Stimulated activated CD4-positive, alpha-beta T cell treated with anti-CD3 and anti-CD28 coated beads, Interleukin-2, amount 100 ng/mL, for 24 hours (primary cell): ENCODE measurements around the gene TSSK2.

Experiments
- DNase-seq, 2 donors: peaks; one replicate each; pipeline ENCODE4 v3.0.0-alpha.2; 2020

TSSK2 gene

DNA sequence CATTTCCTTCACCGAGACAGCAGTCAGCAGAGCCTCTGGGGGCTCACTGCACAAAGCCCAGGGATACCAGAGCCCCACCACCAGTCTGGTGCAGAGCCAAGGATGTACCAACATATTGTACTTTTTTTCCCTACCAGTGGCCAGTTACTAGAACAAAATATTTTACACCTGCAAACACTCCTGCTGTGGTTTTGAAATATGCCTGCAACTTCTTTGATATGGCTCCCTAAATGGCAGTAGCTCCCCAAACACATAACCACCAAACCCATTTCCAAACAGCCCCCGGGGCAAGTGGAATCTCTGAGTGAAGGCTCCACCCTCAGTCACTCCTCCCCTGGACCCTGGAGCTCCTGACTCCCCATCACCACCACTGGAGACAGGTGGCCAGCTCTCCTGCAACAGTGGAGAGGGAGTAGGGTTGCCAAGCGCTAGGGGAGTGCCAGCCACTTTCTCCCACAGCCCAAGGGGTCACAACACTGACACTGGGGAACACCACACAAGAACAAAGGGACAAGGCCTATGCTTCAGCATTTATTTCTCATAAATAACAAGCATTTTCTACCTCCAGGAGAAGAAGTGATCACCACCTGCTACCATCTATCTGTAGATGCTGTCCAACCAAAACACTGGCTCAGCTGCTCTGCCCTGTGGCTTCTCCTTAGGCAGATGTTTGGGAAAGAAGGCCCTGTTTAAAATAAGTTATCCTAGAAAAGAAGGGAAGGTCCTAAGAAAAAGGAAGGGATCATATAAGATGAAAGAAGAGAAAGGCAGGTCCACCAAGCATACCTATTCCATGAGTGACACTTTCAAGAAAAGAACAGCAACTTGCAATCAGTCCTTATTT is 24.0 kb upstream of the TSSK2 start:
- no peak for DNase-seq

DNA sequence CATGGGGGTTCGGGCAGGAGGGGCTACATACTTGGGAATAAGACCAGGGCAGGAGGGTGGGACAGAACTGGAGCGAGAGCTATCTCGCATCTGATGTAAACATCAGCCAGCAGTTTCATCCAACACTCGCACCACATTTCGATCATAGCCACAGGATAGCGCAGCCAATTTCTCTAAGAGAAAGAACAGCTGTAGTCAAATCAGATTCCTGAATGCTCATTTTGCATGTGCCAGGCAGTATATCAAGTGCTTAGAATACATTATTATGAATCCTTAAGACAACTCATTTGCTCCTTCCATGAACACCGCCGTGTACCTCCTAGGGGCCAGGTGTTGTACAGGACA is 23.4 kb upstream of the TSSK2 start:
- no peak for DNase-seq

DNA sequence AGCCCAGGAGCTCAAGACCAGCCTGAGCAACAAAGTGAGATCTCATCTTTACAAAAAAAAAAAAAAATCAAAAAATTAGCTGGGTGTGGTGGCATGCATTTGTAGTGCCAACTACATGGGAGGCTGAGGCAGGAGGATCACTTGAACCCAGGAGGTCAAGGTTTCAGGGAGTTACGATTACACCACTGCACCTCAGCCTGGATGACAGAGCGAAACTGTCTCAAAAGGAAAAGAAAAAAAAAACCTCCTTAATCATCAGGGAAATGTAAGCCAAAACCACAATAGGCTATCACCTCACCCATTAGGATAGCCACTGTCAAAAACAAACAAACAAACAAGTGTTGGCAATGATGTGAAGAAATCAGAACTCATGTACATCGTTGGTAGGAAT is 22.3 kb upstream of the TSSK2 start:
- no peak for DNase-seq

DNA sequence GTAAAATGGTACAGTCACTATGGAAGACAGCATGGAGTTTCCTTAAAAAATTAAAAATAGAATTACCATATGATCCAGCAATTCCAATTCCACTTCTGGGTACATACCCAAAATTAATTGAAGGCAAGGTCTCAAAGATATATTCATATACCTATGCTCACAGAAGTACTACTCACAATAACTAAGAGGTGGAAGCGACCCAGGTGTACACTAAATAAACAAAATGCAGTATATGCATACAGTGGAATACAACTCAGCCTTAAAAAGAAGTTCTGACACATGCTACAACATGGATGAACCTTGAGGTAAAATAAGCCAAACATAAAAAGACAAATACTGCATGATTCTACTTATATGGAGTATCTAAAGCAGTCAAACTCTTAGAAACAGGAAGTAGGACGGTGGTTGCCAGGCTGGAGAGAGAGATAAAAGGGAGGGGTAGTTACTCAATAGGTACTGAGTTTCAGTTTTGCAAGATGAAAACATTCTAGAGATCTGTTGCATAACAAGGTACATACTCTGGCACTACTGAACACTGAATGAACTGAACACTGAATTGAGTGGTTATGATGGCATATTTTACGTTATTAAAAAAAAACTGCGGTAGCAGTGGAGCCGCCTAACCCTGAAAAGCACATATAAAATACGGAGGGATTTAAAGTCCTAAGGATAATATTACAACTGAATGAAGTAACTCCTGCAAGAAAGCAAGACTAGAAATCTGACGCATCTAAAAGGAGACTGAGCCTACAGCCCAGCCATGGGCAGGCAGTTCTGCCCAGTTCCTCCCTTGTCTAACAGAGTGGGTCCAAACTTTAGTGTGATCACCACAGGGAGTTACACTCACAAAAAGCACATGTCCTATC is 21.7 kb upstream of the TSSK2 start:
- DNase-seq = peak; percentile 29 to 42

DNA sequence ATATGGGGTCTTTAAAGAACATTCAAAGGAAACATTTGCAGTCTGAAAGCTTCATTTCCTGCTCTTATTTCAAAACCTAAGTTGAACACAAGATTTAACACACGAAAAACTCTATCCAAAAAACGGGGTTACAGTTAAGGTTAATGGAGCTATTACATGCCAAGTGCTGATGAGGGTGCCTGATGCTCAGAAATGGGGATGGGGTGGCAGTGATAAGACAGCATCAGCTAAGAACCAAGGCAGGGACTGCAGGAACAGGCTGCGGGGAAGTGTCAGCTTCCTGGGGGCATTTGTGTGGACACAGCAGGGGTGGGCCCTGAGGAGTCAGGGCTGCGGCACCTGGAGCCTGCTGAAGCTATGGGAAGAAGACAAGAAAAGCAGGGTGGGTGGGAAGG is 21.0 kb upstream of the TSSK2 start:
- no peak for DNase-seq

DNA sequence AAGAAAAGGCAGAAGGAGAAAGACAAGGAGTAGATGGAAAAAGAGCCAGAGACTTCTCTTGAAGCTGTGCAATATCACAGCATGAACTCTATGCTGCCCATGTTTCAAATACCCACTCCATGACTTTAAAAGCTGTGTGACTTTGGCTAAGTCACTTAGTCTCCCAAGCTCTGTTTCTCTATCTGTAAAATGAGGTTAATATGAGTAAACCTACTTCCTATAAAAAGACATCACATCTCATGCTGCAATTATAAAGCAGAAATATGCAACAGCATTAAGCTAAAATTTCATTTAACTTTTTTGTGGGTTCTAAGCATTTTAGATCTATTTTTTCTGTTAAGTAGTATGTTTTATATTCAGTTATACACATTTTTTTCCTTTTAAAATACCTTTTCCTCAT is 20.5 kb upstream of the TSSK2 start:
- DNase-seq = no peak

DNA sequence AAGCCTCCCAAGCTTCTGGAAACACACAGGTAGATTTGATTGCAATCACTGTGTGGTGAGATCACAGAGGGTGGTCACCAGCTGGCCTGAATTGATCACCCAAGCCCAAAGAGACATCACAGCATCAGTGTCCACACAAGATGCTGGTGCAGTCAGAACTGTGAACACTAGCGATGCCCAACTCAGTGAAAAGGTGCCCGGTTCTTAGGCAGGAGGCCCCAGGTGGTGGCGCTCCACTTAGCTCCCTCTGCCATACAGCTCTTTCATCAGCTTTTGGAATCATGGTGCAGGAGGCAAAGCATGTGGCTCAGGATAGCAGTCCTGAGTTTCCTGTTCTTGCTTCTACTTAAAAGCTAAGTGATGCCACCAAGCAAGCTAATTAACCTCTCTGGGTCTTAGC is 20.0 kb upstream of the TSSK2 start:
- DNase-seq = no peak

DNA sequence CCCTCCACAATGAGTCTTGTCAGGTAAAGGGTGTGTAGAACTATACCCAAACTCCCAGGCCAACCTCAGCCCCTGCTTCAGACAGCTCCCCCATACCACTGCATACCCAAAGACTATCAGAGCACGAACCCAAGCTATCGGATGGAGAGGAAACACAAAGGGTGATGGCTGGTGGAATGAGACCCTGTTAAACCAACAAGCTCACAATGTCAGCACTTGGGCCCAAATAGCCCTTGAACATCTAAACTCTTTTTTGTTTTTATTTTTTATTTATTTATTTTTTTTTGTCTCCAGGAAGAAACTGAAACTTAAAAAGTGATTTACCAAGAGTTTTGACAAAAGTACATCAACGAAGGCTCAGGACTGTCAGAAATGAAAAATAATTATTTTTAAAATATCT is 19.5 kb upstream of the TSSK2 start:
- DNase-seq = no peak

DNA sequence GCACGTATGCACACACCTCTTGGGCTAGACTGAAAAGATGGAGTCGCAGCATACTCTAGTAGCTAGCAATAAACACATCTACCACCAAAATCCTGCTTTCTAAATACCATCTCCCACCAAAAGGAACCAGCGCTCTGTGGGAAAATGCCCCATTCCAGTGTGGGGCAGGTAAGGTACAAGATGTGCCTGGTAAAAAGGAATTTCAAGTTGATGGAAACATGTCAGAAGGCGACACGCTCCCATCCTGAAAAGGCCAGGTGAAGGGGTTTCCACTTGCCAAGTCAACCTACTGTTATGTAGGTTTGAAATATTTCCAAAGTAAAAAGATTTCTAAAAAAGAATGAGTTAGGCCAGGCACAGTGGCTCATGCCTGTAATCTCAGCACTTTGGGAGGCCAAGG is 17.7 kb upstream of the TSSK2 start:
- no peak for DNase-seq

DNA sequence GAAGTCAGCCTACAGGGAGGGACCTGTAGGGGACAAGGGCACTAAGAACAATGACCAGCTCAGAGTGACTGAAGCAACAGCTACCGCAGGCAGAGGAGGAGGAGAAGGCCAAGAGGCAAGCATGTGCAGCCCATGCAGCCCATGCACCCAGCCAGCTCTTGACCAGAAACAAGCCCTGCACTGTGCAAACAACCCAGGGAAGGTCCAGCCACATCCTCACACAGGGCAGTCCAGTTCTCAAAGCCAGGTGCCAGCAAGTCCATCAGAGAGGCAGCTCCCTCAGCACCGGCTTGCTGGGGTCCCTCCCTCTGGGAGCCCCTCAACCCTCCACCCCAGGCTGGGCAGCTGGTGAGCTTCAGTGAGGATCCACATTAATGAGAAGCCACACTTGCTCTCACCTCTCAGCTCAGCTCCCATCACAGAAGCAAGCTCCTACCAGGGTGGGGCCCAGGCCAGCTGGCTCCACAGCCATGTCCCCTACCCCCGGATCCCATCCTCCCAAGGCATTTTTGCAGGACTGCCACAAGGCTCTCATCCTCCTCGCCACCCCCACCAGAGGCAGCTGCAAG is 16.0 kb upstream of the TSSK2 start:
- no peak for DNase-seq

DNA sequence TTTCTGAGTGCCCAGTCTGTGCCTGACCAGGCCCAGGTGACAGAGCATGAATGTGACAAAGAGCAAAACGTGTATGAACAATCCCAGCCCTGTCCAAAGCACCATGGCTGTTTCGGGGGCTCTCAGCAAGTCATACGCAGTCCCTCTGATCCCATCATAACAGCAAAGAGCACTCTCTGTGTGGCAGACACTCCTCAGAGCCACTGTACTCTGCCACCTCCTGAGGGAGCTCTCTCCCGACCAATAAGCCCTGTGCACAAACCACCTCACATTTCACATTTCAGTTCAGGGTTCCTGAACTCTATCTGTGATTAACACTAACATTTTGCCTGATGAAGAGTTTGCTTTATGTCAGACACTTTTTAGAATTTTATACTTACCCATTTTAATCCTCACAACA is 15.5 kb upstream of the TSSK2 start:
- no peak for DNase-seq

DNA sequence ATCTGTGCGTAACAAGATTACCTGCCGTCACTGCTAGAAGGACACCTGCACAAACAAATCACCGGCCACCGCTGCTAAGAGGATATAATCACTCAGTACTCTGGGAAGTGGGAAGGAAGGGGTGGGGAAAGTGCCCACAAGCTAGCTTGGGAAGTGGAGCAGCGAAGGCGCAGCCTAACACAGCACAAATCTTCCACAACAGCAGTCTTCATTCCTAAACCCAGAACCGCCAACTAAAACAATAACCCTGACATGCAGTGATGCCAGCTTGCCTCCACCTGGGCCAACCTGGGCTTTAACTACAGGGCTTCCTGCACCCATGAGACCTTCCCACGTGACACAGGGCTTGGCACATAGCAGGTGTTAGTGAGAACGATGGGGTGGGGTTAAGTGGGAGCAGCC is 14.0 kb upstream of the TSSK2 start:
- no peak for DNase-seq

DNA sequence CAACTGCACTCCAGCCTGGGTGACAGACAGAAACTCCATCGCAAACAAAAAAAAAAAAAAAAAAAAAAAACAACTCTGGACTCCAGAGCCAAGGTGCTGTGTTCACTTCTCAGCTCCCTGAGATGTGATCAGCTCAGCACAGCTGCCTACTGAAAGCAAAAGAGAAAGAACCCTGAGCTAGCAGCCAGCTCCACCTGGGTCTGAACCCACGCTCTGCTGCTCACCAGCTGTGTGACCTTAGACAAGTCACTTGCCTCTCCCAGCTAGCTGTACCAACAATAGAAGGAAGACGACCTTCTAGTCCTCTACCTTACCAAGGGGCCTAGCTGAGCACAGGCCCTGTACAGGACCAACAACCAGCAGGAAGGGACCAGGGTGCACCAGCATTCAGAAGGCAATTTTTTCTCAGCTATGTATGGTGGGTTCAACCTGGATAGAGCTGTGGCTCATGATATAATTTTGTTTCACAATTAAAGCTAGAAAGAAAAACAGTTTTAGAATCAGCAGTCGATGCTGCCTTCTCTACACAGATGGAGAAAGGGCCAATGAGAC is 12.7 kb upstream of the TSSK2 start:
- DNase-seq = peak; percentile 29 to 38

DNA sequence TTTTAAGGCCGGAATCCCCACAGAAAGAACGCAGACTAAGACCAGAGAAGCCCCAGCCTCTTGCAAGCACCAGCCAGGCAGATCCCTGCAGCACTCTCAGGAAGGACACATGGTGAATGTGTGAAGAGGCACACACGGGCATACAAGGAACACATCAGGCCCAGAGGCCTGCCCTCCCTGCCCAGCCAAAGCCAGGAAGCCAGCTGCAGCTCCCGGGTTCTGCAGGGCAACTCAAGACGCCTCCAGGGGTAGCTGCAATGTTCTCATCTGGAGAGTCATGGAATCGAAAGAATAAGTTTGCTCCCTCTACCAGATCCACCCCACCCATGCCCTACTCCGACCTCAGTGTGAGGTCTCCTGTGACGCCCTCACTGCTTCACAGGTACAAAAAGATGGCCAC is 11.2 kb upstream of the TSSK2 start:
- no peak for DNase-seq

DNA sequence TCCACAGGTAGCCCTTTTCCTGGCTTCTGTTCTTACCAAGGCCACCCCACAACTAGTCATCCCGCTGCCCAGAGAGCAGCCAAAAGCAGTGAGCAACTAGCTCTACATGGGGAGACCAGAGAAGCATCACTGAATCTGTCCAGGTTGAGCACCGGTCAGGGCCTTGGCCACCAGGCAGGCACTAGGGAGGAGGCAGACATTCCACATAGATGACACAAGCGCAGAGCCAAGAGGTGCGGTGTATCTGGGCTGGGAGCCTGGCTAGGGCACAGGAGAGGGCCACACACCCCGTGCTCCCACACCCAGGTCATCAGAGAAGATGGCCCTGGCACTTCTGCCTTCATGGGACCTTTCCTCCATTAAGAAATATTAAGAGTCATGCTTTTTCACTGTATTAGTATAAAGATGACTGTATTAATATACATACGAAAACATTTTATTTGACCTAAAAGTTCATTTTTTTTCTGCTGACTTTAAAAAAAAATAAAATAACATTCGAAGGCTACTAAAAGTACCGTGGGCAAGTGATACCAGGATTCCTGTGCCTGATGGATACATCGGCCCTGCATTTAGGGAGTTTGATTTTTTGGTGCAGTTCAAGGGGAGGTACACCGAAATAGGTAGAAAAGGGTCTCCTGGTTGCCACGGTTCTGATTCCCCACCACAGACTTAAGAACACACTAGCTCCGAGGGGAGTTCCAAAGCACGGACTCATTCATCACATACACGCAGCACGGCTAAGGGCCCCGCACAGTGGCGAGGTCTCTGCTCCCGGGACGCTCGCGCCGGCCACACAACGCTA is 10.1 kb upstream of the TSSK2 start:
- DNase-seq = peak in 1 of 2 donors; percentile 49

DNA sequence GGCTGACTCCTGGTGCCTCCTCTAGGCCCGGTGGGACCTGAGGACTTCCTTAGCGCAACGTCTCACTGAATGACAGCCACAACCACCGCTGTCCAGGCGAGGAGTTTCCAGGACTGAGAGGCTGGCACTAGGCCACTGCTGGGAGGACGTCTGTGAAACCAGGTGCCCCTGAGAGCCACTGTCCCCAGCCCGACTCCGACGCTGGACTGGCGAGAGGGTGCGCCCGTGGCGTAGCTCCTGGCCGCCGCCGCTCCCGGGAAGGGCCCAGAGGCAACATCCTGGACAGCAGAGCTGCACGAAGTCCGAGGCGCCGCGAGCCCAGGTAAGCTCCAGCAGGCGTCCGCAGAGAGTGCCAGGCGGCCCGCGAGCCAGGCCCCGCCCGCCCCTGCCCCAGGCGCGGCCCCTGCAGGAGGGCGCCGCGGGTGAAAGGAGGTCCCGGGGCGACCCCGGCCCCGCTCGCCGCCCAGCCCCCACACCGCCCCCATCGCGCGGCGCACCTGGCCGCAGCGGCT is 9.4 kb upstream of the TSSK2 start:
- DNase-seq = peak; percentile 40 to 49

DNA sequence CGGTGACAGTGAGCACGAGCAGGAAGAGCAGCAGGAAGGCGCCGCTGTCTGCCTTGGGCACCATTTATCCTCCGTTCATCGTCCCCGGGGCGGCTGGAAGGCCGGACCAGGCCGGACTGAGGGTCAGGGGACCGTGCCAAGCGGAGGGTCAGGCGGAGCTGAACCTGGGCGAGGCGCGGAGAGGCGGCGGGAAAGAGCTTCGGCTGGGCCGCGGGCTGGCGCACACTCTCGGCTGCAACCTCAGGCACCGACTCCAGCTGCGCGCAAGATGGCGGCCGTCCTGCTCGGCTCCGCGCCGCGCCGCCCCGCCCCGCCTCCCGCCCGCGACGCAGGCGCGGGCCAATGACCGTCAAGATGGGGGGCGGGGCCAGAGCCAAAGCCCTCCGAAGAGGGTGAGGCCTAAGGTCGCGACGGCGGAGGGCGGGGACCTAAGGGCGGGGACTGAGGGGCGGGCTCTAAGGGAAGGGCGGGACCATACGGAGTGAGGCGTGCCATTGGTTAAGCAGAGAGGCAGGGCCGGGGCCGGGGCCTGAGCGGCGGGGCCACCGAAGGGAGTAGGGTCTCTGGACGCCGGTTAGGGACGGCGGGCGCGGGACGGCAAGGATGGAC is 8.9 kb upstream of the TSSK2 start, which contains the start of gene DGCR2:
DGCR2 (minus strand) TSS at position 270 of the 609 bp plus-strand sequence; CDS start at position 64, 206 bp downstream.
- peak; percentile 96 to 98 for DNase-seq

DNA sequence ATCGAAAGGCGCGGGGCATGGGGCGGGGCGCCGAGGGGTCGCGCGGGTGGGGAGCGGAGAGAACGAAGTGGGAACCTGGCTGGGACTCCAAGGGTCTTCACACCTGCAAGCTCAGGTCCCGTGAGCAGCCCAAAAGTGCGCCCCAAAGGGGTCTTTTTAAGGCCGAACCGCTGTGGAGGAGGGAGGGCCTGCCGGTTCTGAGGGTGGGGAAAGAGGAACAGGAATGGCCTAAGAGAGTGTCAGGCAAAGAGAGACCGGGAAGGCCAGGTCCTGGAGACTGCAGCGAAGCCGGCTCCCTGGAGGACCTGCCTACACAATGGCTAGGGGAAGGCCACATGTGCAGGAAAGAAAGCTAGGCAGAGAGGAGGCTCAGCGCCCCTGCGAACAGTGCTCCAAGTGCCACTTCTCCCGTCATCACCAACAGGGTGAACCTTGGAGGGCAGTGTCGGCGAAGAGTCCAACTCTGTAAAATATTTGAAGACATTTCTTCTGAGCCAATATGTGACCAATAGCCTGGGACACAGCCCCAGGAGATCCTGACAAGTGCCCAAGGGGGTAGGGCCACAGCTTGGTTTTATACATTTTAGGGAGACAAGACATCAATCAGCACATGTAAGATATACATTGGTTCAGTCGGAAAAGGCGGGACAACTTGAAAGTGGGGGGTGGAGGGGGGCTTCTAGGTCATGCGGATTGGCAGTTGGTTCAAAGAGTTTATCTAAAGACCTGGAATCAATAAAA is 8.2 kb upstream of the TSSK2 start:
- DNase-seq = peak in 1 of 2 donors; percentile 14

DNA sequence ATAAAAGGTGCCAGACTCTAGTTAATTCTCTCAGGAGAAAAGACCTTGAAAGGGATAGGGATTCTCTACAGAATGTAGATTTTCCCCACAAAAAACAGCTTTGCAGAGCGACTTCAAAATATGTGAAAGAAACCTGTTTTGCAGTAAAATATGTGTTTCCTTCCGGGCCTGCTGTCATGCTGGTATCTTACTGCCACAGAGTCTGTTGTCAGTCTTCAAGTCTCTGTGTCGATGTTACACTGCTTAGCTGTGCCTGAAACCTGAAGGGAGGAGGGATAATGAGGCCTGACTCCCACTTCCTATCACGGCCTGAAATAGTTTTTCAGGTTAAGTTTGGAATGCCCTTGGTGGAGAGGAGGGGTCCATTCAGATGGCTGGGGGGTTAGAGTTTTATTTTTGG is 7.2 kb upstream of the TSSK2 start:
- no peak for DNase-seq

DNA sequence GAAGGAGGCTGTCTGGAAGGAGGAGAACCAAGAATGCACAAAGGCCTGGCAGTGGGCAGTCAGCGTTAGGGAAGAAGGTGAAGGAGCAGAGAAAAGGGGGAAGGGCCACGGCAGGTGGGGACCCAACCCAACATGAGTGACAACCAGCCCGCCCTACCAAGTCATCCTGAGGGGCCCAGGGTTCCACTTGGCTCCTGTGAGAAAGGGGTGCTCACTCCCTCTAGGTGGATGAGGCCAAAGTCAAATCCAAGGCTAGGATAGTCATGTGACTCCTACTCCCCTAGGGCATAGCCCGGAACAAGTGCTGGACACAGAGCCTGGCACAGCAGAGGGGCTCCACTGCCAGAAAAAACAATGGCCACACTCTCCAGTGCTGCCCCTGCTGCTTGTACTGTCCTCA is 6.7 kb upstream of the TSSK2 start:
- no peak for DNase-seq

DNA sequence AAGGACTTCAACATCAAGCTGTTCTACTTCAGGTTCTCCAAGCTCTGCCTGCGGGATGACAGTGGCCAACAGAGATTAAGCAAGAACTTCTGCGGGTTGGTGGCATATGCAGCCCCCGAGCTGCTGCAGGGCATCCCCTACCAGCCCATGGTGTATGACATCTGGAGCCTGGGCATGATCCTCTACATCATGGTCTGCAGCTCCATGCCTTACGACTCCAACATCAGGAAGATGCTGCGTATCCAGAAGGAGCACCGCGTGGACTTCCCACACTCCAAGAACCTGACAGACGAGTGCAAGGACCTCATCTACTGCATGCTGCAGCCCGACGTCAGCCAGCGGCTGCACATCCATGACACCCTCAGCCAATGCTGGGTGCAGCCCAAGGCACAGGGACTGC is 6.1 kb upstream of the TSSK2 start:
- DNase-seq = no peak
